Measurements from ENCODE around the gene HYLS1.

GRCh38 chr11:125921042-125921441, 33.6 kb downstream of the HYLS1 start:
- no peak for TF ChIP-seq CTCF (IDR thresholded peaks at IDR 0.05)
- no peak for TF ChIP-seq POLR2A (IDR thresholded peaks at IDR 0.05)
- no peak for TF ChIP-seq EP300 (IDR thresholded peaks at IDR 0.05)

Data from tibial nerve (tissue), 4 donors.